Calu3 (cell line): ENCODE data around the gene NRIP1. TPM values are rescaled to one million over a fixed set of nuclear protein-coding genes. Genes with fewer than 3 reads are reported as not detected.

Source experiments
- BruUV-seq: library from RNA; stranded (reverse); fragments of 400-500 nt; replicated peaks from 2 replicates; lab custom pipeline; 2021; lab: Mats Ljungman, UMichigan
- CTCF ChIA-PET: fragments of 300-600 bp; sonication (Branson Sonifier 250); formaldehyde crosslinking; loops from one replicate; lab custom pipeline; 2022; ENCODE audit warnings: antibody characterized with exemption; lab: Charles Lee
- DNase-seq: peaks from one replicate; pipeline ENCODE4 v3.0.0; 2022
- H3K27ac Mint-ChIP-seq: one replicate; pipeline ENCODE4 v1.8.0; 2022; ENCODE audit warnings: mixed read lengths; ENCODE audit not compliant: unreplicated experiment
- H3K27me3 Mint-ChIP-seq: one replicate; pipeline ENCODE4 v1.8.0; 2022; ENCODE audit warnings: mixed read lengths; ENCODE audit not compliant: unreplicated experiment
- H3K36me3 Mint-ChIP-seq: one replicate; pipeline ENCODE4 v1.8.0; 2022; ENCODE audit warnings: mild to moderate bottlenecking, moderate library complexity, mixed read lengths; ENCODE audit not compliant: insufficient read depth, unreplicated experiment
- H3K4me1 Mint-ChIP-seq: one replicate; pipeline ENCODE4 v1.8.0; 2022; ENCODE audit warnings: mild to moderate bottlenecking, low read depth, mixed read lengths; ENCODE audit not compliant: unreplicated experiment
- H3K4me3 Mint-ChIP-seq: one replicate; pipeline ENCODE4 v1.8.0; 2022; ENCODE audit warnings: mild to moderate bottlenecking, low read depth, moderate library complexity, mixed read lengths; ENCODE audit not compliant: unreplicated experiment
- H3K9me3 Mint-ChIP-seq: one replicate; pipeline ENCODE4 v1.8.0; 2022; ENCODE audit warnings: low read depth, mixed read lengths; ENCODE audit not compliant: unreplicated experiment
- intact Hi-C: fragments of 100-400 bp; cut with micrococcal nuclease; formaldehyde crosslinking; loops from one replicate; pipeline ENCODE4 v1.10.0; 2022; ENCODE audit not compliant: unreplicated experiment
- total RNA-seq: library from RNA; stranded (reverse); gene quantifications from 2 replicates; pipeline ENCODE4 v1.2.3, GENCODE V29; 2022
- TF ChIP-seq, protein P1 (sequence below): fragments of 200-600 bp; IDR thresholded peaks from one replicate; pipeline ENCODE4 v1.8.0; 2022; ENCODE audit warnings: antibody characterized with exemption; ENCODE audit not compliant: unreplicated experiment

NRIP1 gene
- total RNA-seq, 1 experiment from 2014 or later: 58.7 TPM

DNA sequence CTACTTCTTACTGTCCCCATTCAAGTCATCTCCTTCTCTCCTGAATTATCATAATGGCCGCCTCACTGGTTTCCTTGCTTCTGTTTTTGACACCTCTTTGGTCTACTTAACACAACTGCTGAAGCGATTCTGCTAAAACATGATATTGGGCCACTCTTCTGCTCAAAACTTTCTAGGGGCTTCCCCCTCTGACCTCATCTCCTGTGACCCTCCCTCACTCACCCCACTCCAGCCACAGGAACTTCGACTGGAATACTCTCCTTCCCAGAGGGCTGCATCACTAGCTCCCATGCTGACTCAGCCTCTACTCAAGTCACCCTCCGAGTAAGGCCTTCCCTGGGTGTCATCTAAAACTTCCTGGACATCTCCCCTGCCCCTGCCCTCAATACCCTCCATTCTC, 35.7 kb downstream of the NRIP1 start:
- TF ChIP-seq, protein P1, sequence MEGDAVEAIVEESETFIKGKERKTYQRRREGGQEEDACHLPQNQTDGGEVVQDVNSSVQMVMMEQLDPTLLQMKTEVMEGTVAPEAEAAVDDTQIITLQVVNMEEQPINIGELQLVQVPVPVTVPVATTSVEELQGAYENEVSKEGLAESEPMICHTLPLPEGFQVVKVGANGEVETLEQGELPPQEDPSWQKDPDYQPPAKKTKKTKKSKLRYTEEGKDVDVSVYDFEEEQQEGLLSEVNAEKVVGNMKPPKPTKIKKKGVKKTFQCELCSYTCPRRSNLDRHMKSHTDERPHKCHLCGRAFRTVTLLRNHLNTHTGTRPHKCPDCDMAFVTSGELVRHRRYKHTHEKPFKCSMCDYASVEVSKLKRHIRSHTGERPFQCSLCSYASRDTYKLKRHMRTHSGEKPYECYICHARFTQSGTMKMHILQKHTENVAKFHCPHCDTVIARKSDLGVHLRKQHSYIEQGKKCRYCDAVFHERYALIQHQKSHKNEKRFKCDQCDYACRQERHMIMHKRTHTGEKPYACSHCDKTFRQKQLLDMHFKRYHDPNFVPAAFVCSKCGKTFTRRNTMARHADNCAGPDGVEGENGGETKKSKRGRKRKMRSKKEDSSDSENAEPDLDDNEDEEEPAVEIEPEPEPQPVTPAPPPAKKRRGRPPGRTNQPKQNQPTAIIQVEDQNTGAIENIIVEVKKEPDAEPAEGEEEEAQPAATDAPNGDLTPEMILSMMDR: no peak
- Mint-ChIP-seq H3K9me3 (no peaks in the 10 kb centered on the region), H3K4me1 (peaks cover 41% of the 10 kb centered on the region), H3K27me3 (no peaks in the 10 kb centered on the region), H3K36me3 (peaks cover 13% of the 10 kb centered on the region), H3K27ac (peak overlapping the region; percentile 39), H3K4me3 (no peak overlapping the region)
- intact Hi-C loops: no loop called here
- CTCF ChIA-PET: no interaction called here
- no peak for DNase-seq
- BruUV-seq: no TSS peak

- Mint-ChIP-seq H3K36me3 (peaks cover 13% of the 10 kb centered on the region), H3K4me3 (no peak overlapping the region), H3K9me3 (no peaks in the 10 kb centered on the region), H3K4me1 (peaks cover 41% of the 10 kb centered on the region), H3K27me3 (no peaks in the 10 kb centered on the region), H3K27ac (no peak overlapping the region)
- CTCF ChIA-PET: no interaction called here
- intact Hi-C loops: no loop called here
- no peak for DNase-seq
- no TSS peak for BruUV-seq
- TF ChIP-seq, protein P1: no peak
These were observed 36.6 kb downstream of the NRIP1 start for GRCh38 chr21:15028186-15028585.

DNA sequence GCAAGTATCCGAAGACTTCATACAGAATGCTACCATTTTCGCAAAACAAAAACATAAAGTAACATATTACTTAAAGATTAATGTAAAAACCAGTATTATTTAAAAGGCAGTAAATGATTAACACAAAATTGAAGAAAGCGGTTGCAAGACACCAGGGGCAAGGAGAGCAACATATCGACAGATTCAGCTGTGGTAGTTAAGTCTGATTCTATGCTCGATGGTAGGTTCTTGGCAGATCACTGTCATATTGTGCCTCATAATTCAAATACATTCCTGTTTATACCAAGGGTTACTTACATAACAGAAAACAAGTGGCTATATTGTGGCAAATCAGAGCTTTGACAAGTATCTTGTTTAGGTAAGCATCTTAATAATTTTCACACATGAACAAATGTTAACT, 37.7 kb downstream of the NRIP1 start:
- Mint-ChIP-seq H3K4me3 (no peak overlapping the region), H3K9me3 (no peaks in the 10 kb centered on the region), H3K4me1 (peaks cover 41% of the 10 kb centered on the region), H3K27ac (no peak overlapping the region), H3K27me3 (no peaks in the 10 kb centered on the region), H3K36me3 (peaks cover 8% of the 10 kb centered on the region)
- CTCF ChIA-PET: no interaction called here
- no peak for DNase-seq
- intact Hi-C loops: no loop called here
- TF ChIP-seq, protein P1: no peak
- no TSS peak for BruUV-seq

GRCh38 chr21:15026370-15026769, 38.4 kb downstream of the NRIP1 start:
- no peak for DNase-seq
- CTCF ChIA-PET: no interaction called here
- TF ChIP-seq, protein P1: no peak
- Mint-ChIP-seq H3K36me3 (peaks cover 8% of the 10 kb centered on the region), H3K27ac (no peak overlapping the region), H3K4me3 (no peak overlapping the region), H3K27me3 (no peaks in the 10 kb centered on the region), H3K9me3 (no peaks in the 10 kb centered on the region), H3K4me1 (peaks cover 41% of the 10 kb centered on the region)
- BruUV-seq: no TSS peak
- intact Hi-C loops: no loop called here

DNA sequence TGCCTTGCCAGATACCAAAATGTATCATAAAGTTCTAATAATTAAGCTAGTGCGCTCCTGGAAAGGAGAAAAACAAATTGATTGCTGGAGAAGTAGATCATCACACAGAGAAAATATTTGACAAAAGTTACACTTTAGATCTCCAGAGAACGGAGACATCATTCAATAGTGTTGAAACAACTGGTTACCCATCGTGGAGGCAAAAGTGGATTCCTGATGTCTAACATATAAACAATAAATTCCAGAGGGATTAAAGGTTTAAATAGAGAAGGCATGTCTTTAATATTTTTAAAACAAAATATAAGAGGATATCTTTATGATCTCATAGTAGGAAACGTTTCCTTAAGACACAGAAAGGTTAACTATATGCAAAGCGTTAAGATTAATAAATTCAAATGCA, 41.0 kb downstream of the NRIP1 start:
- intact Hi-C loops: no loop called here
- Mint-ChIP-seq H3K36me3 (peaks cover 4% of the 10 kb centered on the region), H3K4me1 (peaks cover 22% of the 10 kb centered on the region), H3K4me3 (no peak overlapping the region), H3K27me3 (no peaks in the 10 kb centered on the region), H3K27ac (no peak overlapping the region), H3K9me3 (no peaks in the 10 kb centered on the region)
- CTCF ChIA-PET: no interaction called here
- TF ChIP-seq, protein P1: no peak
- BruUV-seq: no TSS peak
- DNase-seq: no peak
